ENCODE measurements around the gene HAVCR1.
"Not testable (repeated sequence)": the region's sequence is repeated elsewhere in the genome, so short reads cannot be mapped to it uniquely, and the experiment has no call there.

The HAVCR1 gene

GRCh38 chr5:157024208-157024959 lies 34.5 kb downstream of the HAVCR1 start:
- Mint-ChIP-seq H3K4me1 (peaks cover 14% of the 10 kb centered on the region), H3K27ac (no peak overlapping the region), H3K27me3 (ENCODE audit: low read depth) (peaks cover 5% of the 10 kb centered on the region), H3K4me3 (no peak overlapping the region), H3K9me3 (no peaks in the 10 kb centered on the region), H3K36me3 (ENCODE audit: low read depth) (no peaks in the 10 kb centered on the region)
- TF ChIP-seq CTCF (IDR thresholded peaks at IDR 0.05; ENCODE audit: unreplicated experiment in 3 of 3), result no peak

GRCh38 chr5:157022024-157022423 lies 36.9 kb downstream of the HAVCR1 start:
- Mint-ChIP-seq H3K27me3 (ENCODE audit: low read depth) (no peaks in the 10 kb centered on the region), H3K36me3 (ENCODE audit: low read depth) (no peaks in the 10 kb centered on the region), H3K9me3 (peaks cover 8% of the 10 kb centered on the region), H3K27ac (no peak overlapping the region), H3K4me1 (peaks cover 14% of the 10 kb centered on the region), H3K4me3 (no peak overlapping the region)
- no peak for TF ChIP-seq CTCF (IDR thresholded peaks at IDR 0.05; ENCODE audit: unreplicated experiment in 3 of 3)

- no peaks in the 10 kb centered on the region for H3K36me3 Mint-ChIP-seq (ENCODE audit: low read depth)
- H3K4me3 Mint-ChIP-seq, result no peak overlapping the region
- H3K27ac Mint-ChIP-seq, result peak overlapping the region in 2 of 3 experiments; percentile 29 to 40
- H3K27me3 Mint-ChIP-seq (ENCODE audit: low read depth), result no peaks in the 10 kb centered on the region
- H3K4me1 Mint-ChIP-seq, result peaks cover 14% of the 10 kb centered on the region
- TF ChIP-seq CTCF (IDR thresholded peaks at IDR 0.05; ENCODE audit: unreplicated experiment in 3 of 3), result no peak
- peaks cover 8% of the 10 kb centered on the region for H3K9me3 Mint-ChIP-seq
Measured at GRCh38 chr5:157020511-157021222, 38.2 kb downstream of the HAVCR1 start.

GRCh38 chr5:157020002-157020401 lies 38.9 kb downstream of the HAVCR1 start:
- Mint-ChIP-seq H3K4me1 (peaks cover 14% of the 10 kb centered on the region), H3K27ac (no peak overlapping the region), H3K27me3 (ENCODE audit: low read depth) (no peaks in the 10 kb centered on the region), H3K9me3 (peaks cover 8% of the 10 kb centered on the region), H3K4me3 (no peak overlapping the region), H3K36me3 (ENCODE audit: low read depth) (no peaks in the 10 kb centered on the region)
- TF ChIP-seq CTCF (IDR thresholded peaks at IDR 0.05; ENCODE audit: unreplicated experiment in 3 of 3), result no peak

GRCh38 chr5:157014143-157014542 lies 44.8 kb downstream of the HAVCR1 start:
- H3K36me3 Mint-ChIP-seq (ENCODE audit: low read depth); H3K27me3 Mint-ChIP-seq (ENCODE audit: low read depth); H3K4me1 Mint-ChIP-seq; H3K27ac Mint-ChIP-seq; H3K4me3 Mint-ChIP-seq: not testable (repeated sequence)
- H3K9me3 Mint-ChIP-seq, result peaks cover 35% of the 10 kb centered on the region

- Mint-ChIP-seq H3K9me3 (peaks cover 29% of the 10 kb centered on the region), H3K4me3 (no peak overlapping the region), H3K36me3 (ENCODE audit: low read depth) (no peaks in the 10 kb centered on the region), H3K27ac (no peak overlapping the region), H3K27me3 (ENCODE audit: low read depth) (peaks cover 4% of the 10 kb centered on the region), H3K4me1 (no peaks in the 10 kb centered on the region)
- no peak for TF ChIP-seq CTCF (IDR thresholded peaks at IDR 0.05; ENCODE audit: unreplicated experiment in 3 of 3)
Measured at GRCh38 chr5:157006262-157006661, 52.7 kb downstream of the HAVCR1 start.

All from nephron (organoid).